Activated CD4-positive, alpha-beta T cell treated with anti-CD3 and anti-CD28 coated beads, Interleukin-2, Interleukin-4, amounts not matched to agents 100 ng/mL and 50 ng/mL, durations not matched to agents 16 hours and 8 hours (primary cell): ENCODE results near the gene RASL11B.

Experiments
- DNase-seq: peaks from one replicate; pipeline ENCODE4 v3.0.0-alpha.2; 2020; ENCODE audit warnings: low spot score

Gene RASL11B

GRCh38 chr4:52843351-52843750 lies 18.8 kb upstream of the RASL11B start:
- no peak for DNase-seq

DNA sequence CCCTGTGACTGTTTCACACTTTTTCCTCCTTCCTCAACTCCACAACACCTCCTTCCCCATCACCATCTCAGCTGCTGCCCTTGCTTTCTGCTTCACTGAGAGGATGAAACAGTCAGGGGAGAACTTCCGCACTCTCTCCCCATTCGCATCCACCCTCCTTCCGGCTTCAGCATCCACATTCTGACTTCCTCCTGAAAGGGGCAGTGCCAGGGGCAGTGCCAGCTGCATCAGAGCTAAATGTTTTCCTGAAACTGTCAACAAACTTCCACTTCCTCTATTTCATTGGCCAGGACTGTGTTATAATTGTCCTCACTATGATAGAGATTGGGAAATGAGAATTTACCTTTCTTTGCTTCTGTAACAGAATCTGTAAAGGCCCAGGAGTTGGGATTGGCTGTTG lies 18.2 kb upstream of the RASL11B start:
- DNase-seq = no peak

- DNase-seq = no peak
Measured at GRCh38 chr4:52844596-52844995, 17.5 kb upstream of the RASL11B start.

DNA sequence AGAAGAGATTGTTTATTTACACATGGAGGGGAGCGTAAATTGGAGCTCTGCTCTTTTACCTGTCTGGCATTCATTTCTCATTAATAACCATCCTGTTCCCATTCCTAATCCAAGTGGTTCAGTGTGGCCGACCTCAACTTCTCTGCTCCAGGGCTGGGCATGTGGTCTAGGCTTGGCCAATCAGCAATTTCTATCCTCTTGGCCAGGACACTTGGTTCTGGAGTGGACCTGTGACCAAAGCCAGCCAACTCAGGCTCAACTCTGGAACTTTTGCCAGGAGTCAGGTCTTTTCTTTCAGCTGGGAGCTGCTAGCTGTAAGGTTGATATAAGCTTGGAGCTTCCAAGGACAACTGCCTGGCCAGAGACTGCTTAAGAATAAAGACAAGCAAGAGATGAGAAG lies 15.6 kb upstream of the RASL11B start:
- no peak for DNase-seq

DNA sequence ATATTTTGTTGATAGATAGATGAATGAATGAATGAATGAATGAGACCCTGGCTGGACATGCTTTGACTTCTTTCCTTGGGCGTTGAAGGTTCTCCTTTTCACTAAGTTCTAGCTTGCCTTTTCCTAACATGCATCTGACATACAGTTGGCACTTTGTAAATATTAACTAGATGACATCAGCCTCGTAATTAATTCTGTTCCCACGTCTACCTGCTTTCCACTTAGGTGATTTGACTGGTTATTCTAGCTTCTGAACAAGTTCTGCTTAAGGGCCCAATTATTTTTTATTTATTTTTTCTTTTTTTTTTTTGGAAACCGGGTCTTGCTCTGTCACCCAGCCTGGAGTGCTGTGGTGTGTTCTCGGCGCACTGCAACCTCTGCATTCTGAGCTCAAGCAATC lies 13.9 kb upstream of the RASL11B start:
- DNase-seq = no peak

DNA sequence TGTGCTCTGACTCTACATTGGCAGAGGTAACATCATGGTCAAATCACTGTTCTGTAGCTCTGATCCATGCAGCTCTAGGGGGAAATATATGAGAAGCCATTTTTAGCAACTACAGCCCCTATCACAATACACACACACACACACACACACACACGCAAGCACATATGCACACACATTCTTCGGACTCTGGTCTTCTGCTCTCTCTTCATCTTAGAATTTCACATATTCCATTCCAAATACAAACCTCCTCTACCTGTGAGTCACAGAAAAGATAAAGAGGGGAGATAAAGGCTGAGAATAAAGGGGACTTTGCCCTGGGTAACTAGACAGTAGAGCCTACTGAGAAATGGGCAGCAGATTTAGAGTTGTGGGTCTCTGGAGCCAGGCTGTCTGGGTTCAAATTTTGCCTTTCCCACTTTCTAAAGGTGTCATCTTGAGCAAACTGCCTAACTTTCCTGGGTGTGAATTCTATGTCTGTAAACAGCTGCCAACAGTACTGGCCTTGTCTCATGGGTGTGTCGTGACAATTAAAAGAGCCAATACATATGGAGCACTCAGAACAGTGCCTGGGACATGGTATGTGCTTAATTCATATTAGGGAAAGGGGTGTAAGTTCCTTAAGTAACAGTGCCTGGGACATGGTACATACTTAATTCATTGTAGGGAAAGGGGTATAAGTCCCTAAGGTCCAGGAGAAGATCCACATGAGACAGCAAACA lies 11.6 kb upstream of the RASL11B start:
- DNase-seq = no peak

GRCh38 chr4:52852041-52852440 lies 10.1 kb upstream of the RASL11B start:
- DNase-seq = no peak

GRCh38 chr4:52852711-52853110 lies 9.4 kb upstream of the RASL11B start:
- DNase-seq = no peak

GRCh38 chr4:52853351-52853750 lies 8.8 kb upstream of the RASL11B start:
- no peak for DNase-seq

GRCh38 chr4:52856801-52857200 lies 5.3 kb upstream of the RASL11B start:
- no peak for DNase-seq

DNA sequence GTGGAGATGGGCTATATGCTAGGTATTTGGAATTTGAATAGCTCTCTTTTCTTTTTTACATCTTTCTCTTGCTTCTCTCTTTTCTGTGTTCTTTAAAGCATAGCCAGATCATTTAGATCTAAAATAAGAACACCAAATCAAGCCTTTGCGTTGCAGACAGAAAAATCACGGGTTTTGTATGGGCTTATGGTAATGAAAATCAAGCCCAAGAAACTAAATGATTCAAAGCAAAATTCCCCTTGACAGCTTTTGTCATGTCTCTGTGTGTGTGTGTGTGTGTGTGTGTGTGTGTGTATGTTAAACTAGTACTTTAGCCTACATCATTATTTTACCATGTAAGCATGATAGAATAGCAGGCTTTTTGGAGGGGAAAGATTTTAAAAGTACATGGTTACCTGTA lies 1.8 kb upstream of the RASL11B start:
- DNase-seq = no peak

DNA sequence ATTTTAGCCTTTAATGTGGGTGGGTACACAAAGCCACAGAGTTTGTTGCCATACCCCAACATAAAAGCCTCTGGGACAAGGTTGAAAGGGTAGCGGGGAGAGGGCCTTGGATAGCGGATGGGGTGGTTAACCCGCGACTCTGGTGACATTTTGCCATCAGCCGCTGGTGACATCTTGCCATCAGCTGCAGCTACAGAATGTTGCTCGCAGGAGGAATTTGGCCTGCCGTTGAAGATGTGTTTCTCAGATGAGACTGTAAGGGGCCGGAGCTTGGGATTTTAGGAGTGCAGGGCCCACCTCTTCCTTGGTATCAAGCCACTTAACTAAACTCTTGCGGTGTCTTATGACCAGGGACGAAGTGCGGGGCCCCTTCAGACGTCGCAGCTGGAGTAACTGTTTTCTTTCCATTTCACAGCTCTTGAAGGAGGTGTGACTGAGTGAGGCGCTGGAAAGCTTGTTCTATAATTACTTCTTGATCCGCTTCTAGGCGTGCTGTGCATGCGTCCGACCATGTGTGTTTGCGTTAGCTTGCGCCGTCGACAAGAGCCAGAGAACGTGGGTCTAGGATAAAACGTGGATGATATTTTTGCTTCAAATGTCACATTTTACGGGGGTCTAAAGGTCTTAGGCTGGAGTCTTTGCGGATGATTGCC lies 820 bp upstream of the RASL11B start:
- DNase-seq = no peak

DNA sequence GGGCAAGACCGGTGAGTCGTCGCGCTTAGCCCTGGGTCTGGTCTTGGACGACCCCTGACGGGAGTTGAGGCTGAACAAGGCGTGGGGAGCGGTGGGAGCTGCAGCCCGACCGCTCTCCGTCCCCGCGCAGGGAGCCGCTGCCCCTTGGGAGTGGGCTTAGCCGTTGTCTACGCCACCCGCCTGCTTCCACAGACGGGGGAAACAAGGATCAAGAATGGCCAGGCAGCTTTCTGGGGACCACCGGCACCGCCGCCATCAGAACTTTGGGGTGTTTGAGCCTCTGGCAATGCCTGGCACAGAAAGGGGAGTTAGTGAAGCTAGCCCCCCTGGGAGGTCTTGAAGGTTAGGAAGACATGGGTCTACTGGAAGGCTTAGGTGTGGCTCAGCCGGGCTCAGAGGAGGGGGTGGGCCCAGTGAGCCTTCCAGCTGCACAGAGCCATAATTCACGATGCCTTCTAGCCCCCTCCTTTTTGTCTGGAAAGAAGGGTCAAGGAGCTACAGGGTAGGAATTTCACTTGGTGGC lies 583 bp downstream of the RASL11B start:
- no peak for DNase-seq

DNA sequence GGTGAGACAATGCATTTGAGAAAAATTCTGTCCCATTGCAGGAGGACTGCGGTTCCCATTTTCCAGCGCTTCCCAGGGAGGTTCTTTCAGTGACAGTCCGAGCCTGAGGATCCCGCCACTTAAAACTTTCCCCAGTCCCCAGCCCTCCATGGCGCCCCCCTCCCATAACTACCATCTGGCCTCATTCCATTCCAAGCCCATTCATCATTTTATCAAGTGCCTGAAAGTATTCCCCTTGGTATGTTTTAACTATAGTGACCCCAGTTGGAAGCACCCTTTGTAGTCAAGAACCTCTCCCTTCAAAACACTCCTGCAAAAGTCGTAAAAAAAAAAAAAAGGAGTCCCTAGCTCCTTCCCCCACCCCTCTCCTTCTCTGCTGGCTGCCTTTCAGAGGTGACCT lies 1.2 kb downstream of the RASL11B start:
- DNase-seq = no peak

DNA sequence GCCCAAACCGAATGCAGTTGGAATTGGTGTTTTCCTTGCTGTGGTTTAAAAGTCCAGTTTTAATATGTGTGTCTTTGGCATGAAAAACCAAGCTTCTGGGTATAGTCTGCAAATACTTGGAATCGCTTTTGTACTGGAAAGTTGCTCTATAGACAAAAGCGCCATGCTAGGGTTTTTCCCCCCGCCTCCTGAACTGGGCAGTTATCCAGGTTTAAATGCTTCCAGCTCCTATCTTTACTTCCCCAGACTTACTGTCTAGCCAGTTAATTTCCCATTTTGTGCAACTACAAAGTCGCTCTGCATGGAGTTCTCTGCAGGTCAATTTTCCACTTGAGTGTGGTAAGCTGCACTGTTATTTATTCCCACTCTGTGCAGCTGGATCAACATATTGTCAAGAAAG lies 2.7 kb downstream of the RASL11B start:
- no peak for DNase-seq

GRCh38 chr4:52865300-52865699 lies 3.2 kb downstream of the RASL11B start:
- no peak for DNase-seq

GRCh38 chr4:52866734-52867133 lies 4.6 kb downstream of the RASL11B start:
- no peak for DNase-seq

DNA sequence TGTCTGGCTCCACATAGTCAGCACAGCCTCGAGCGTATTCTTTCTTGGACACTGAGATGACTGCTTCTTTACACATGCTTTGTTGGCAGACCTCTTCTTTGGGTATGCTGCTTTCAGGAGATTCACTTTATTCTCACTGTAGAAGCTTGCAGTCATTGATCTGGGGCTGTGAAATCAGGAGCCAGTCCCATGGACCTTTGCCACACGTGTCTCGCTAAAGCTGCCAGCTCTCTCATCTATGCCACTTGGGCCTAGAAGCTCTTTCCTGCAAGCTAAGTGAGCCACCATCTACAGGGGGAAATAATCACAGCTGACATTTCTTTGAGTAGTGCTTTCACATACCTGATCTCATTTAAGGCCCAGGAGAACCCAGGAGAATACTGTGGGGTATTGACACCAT lies 5.0 kb downstream of the RASL11B start:
- no peak for DNase-seq

DNA sequence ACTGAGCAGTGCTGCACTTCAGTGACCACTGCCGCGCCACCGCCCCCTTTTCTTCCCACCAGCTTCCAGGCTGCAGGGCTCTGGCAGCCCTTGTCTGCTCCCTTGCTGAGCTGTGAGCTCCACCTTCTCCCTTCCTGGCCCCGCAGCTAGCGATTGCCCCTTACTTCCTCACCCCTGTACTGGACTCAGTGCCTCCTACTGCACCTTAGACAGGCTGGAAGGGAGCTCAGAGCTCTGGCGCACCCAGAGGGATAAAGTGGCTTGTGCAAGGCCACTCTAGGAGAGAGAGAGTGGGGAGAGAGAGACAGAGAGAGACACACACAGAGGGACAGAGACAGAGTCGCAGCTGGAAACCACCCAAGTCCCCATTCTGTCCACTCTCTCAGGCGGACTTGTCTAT lies 6.0 kb downstream of the RASL11B start:
- DNase-seq = no peak

GRCh38 chr4:52869196-52869595 lies 7.1 kb downstream of the RASL11B start:
- DNase-seq = no peak

DNA sequence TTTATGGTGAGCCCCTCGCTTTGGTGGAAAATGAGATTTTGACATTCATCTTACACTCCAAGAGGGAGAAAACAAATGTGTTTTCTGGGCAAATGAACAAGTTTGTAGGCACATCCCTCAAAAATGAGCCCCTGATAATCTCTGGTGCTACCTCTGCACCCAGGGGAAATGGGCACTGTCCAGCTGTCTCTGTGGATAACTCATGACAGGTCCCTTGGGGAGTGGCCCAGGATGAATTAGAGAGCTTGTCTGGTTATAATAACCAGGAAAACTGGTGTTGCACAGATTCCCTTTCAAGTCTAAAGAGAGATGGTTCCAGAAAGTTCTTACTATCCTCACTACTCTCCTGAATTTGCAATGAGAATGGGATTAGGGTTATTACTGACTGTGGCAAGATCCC lies 7.5 kb downstream of the RASL11B start:
- DNase-seq = no peak

GRCh38 chr4:52870225-52870624 lies 8.1 kb downstream of the RASL11B start:
- no peak for DNase-seq

- DNase-seq = no peak
Measured at GRCh38 chr4:52873191-52873590, 11.1 kb downstream of the RASL11B start.

GRCh38 chr4:52873861-52874343 lies 11.8 kb downstream of the RASL11B start:
- no peak for DNase-seq
